RWPE2 (cell line): ENCODE measurements around the gene PRKCH.
A peak's percentile ranks its signal among the peaks of the same experiment; 100 is the strongest.
"Not testable (repeated sequence)": the region's sequence is repeated elsewhere in the genome, so short reads cannot be mapped to it uniquely, and the experiment has no call there.

ENCODE experiments used
- ATAC-seq: fragments of 200-7000 bp; cut with Tn5 transposase; 3 replicates; pipeline ENCODE4 v1.9.1; 2021; ENCODE audit warnings: low read depth
- DNase-seq: peaks from one replicate; pipeline ENCODE4 v3.0.0-alpha.2; 2020; ENCODE audit warnings: low spot score
- H3K27ac ChIP-seq: fragments of 450-650 bp; 2 replicates; pipeline ENCODE4 v1.5.1; 2017; ENCODE audit warnings: mild to moderate bottlenecking; ENCODE audit not compliant: poor library complexity, severe bottlenecking
- H3K27me3 ChIP-seq: fragments of 250-450 bp; sonication (Bioruptor Pico); 2 replicates; pipeline ENCODE4 v1.5.1; 2021; ENCODE audit warnings: mild to moderate bottlenecking, moderate library complexity; ENCODE audit not compliant: insufficient read depth, poor library complexity, severe bottlenecking
- H3K36me3 ChIP-seq: fragments of 250-450 bp; sonication (Bioruptor Pico); 2 replicates; pipeline ENCODE4 v1.5.1; 2020; ENCODE audit warnings: low read depth, mild to moderate bottlenecking, moderate library complexity
- H3K4me1 ChIP-seq: fragments of 250-450 bp; sonication (Bioruptor Pico); 2 replicates; pipeline ENCODE4 v1.5.1; 2021; ENCODE audit warnings: mild to moderate bottlenecking, moderate library complexity; ENCODE audit not compliant: insufficient read depth, poor library complexity, severe bottlenecking
- H3K4me3 ChIP-seq: fragments of 250-450 bp; sonication (Bioruptor Pico); 2 replicates; pipeline ENCODE4 v1.5.1; 2021; ENCODE audit warnings: mild to moderate bottlenecking, moderate library complexity; ENCODE audit not compliant: severe bottlenecking
- H3K9me3 ChIP-seq: fragments of 250-450 bp; sonication (Bioruptor Pico); 2 replicates; pipeline ENCODE4 v1.5.1; 2021; ENCODE audit warnings: mild to moderate bottlenecking, moderate library complexity; ENCODE audit not compliant: severe bottlenecking
- TF ChIP-seq, protein P1 (sequence below): fragments of 450-650 bp; IDR thresholded peaks from one replicate; pipeline ENCODE4 v1.5.1; 2017; ENCODE audit warnings: mild to moderate bottlenecking, moderate library complexity; ENCODE audit not compliant: poor library complexity, severe bottlenecking

PRKCH gene

DNA sequence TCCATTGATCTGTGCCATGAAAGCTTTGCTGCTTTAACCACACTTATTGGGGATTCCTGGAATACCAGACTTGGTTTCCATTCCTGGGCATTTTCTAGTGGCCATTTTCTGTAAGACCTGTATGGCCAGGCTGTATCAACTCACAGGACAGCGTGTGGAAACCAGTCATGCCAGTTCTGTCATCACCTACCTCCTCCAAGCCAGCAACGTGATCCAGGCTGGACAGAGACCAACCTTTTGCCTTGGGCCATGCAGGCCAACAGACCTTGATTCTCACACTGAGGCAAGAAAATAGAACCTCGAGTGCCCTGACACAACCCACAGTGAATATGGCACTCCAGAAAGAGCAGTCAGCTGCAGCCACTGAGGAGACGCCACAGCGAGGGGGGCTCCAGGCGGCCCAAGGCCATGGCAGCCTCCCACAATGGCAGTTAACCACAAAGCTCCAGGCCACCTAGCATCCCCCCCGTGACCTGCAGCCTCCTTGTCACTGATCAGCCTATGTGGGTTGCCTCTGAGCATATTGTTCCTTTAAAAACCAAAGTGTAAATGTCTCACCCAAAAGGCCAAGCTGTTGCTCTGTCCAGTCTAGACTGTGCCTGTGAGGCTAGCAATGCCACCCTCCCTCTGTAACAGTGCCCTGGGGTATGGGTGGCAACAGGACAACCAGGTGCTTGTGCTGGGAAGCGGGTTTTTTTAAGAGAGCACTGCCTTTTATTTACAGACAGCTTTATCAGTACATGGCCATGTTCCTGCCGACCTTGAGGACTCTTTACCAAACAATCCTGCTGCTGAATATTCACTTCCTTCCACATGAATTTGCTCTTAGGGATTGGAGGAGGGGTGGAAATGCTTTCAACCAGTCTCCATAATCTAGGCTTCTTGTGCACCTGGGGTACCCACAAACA, 205.3 kb downstream of the PRKCH start:
- Histone ChIP-seq H3K4me1 (peaks cover 71% of the 10 kb centered on the region), H3K36me3 (peaks cover 3% of the 10 kb centered on the region; the same call in 1 of the 2 replicates), H3K27me3 (no peaks in the 10 kb centered on the region), H3K27ac (peak overlapping the region; percentile 99), H3K9me3 (no peaks in the 10 kb centered on the region), H3K4me3 (no peak overlapping the region)
- TF ChIP-seq, protein P1, sequence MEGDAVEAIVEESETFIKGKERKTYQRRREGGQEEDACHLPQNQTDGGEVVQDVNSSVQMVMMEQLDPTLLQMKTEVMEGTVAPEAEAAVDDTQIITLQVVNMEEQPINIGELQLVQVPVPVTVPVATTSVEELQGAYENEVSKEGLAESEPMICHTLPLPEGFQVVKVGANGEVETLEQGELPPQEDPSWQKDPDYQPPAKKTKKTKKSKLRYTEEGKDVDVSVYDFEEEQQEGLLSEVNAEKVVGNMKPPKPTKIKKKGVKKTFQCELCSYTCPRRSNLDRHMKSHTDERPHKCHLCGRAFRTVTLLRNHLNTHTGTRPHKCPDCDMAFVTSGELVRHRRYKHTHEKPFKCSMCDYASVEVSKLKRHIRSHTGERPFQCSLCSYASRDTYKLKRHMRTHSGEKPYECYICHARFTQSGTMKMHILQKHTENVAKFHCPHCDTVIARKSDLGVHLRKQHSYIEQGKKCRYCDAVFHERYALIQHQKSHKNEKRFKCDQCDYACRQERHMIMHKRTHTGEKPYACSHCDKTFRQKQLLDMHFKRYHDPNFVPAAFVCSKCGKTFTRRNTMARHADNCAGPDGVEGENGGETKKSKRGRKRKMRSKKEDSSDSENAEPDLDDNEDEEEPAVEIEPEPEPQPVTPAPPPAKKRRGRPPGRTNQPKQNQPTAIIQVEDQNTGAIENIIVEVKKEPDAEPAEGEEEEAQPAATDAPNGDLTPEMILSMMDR = no peak
- ATAC-seq (no peak), DNase-seq (no peak)

DNA sequence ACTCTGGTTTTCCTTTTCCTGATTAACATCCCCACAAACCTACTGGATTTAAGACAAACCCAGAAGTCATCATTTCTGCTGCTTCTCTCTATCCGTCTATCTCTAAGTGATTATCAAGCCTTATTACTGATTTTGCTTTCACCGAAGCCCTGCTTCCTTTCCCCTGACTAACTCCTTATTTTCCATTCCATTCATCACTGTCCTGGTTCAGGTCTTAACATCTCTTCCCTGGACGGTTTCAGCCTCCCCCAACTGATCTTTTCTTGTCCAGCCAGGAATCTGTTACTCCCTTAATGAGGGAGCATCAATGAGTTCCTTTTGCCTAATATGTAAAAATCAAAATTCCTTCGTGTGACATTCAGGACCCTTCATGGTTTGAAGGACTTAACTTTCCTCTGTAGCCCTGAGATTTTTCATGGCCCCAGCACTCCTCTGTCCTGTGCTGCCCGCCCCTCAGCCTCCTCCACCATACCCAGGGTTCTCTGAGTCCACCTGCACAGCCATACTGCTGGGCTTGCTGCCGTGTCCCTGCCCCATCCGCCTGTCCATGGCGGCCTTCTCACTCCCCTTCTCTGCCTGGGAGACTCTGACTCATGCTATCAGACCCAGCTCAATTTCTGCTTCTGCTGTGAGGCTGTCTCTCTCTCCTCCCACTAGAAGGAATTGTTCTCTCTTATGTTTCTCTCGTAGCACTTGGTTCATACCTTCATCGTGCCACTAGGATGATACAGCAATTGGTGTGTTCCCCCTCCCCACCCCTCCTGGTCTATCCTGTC, 206.1 kb downstream of the PRKCH start:
- DNase-seq (no peak), ATAC-seq (peak; percentile 35)
- no peak overlapping the region for H3K4me3 ChIP-seq
- peaks cover 3% of the 10 kb centered on the region; the same call in 1 of the 2 replicates for H3K36me3 ChIP-seq
- H3K27ac ChIP-seq = peak overlapping the region; percentile 99
- no peaks in the 10 kb centered on the region for H3K9me3 ChIP-seq
- no peaks in the 10 kb centered on the region for H3K27me3 ChIP-seq
- peaks cover 79% of the 10 kb centered on the region for H3K4me1 ChIP-seq
- TF ChIP-seq, protein P1 = no peak

DNA sequence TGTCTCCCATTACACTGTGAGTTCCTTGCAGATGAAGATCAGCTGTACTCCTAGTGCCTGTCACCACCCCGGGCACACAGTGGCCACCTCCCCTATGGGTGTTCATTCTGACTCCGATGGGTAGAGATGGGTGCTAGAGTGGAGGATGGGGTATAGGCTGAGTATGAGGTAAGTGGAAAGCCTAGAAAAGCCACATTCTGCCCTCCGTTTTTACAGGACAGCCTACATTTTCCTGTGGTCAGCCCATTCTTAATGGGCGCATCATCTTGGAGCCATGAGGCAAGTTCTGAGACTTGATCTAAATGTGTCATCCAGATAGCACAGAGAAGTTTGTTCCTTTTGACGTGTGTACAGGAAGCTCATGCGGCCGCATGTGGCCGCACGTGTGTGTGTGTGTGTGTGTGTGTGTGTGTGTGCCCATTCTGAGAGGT, 207.2 kb downstream of the PRKCH start:
- TF ChIP-seq, protein P1 = no peak
- ATAC-seq = peak; percentile 1; the same call in 1 of the 3 replicates
- peaks cover 82% of the 10 kb centered on the region for H3K4me1 ChIP-seq
- H3K27ac ChIP-seq = peak overlapping the region; percentile 99
- H3K9me3 ChIP-seq = no peaks in the 10 kb centered on the region
- no peak for DNase-seq
- no peak overlapping the region for H3K4me3 ChIP-seq
- peaks cover 3% of the 10 kb centered on the region; the same call in 1 of the 2 replicates for H3K36me3 ChIP-seq
- no peaks in the 10 kb centered on the region for H3K27me3 ChIP-seq

DNA sequence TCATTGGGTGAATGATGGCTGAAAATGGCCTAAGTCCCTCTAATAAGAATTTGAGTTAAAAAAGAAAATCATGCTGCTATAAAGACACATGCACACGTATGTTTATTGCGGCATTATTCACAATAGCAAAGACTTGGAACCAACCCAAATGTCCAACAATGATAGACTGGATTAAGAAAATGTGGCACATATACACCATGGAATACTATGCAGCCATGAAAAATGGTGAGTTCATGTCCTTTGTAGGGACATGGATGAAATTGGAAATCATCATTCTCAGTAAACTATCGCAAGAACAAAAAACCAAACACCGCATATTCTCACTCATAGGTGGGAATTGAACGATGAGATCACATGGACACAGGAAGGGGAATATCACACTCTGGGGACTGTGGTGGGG, 208.0 kb downstream of the PRKCH start:
- not testable (repeated sequence) for H3K27me3 ChIP-seq
- H3K27ac ChIP-seq = peak overlapping the region; percentile 99

DNA sequence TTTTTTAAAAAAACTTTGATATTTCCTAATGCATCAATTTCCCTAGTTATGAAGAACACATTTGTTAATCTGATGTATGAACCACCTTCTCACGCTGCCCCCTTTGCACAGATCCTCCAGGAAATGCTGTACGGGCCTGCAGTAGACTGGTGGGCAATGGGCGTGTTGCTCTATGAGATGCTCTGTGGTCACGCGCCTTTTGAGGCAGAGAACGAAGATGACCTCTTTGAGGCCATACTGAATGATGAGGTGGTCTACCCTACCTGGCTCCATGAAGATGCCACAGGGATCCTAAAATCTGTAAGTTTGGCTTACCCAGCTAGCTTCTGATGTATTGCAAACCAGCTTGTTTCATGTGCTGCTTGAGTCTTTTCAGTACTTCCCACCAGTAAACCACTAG, 208.9 kb downstream of the PRKCH start:
- Histone ChIP-seq H3K4me3 (no peak overlapping the region), H3K9me3 (no peaks in the 10 kb centered on the region), H3K4me1 (peaks cover 82% of the 10 kb centered on the region), H3K27ac (peak overlapping the region; percentile 98), H3K36me3 (peaks cover 3% of the 10 kb centered on the region; the same call in 1 of the 2 replicates), H3K27me3 (no peaks in the 10 kb centered on the region)
- TF ChIP-seq, protein P1 = no peak
- DNase-seq (no peak), ATAC-seq (no peak)

More for the DNA sequence above, 208.0 kb downstream of the PRKCH start:
- H3K4me3 ChIP-seq, H3K36me3 ChIP-seq, DNase-seq, ATAC-seq, H3K9me3 ChIP-seq: not testable (repeated sequence)
- peaks cover 82% of the 10 kb centered on the region for H3K4me1 ChIP-seq
